KMS-11 (cell line): ENCODE data around the gene PCDHGC3.

ENCODE experiments used
- H2AFZ ChIP-seq: fragments of 200-600 bp; sonication (generic); 2 replicates; pipeline ENCODE4 v1.6.1; 2016; ENCODE audit warnings: antibody characterized with exemption, mixed run types, low read depth
- H3K27ac ChIP-seq: fragments of 200-600 bp; sonication (generic); 2 replicates; pipeline ENCODE4 v1.6.1; 2016; ENCODE audit warnings: mild to moderate bottlenecking, mixed run types
- H3K27me3 ChIP-seq: fragments of 200-600 bp; sonication (generic); 2 replicates; pipeline ENCODE4 v1.6.1; 2017; ENCODE audit warnings: mild to moderate bottlenecking, low read depth, mixed run types, moderate library complexity; ENCODE audit not compliant: insufficient read depth
- H3K36me3 ChIP-seq: fragments of 200-600 bp; sonication (generic); 2 replicates; pipeline ENCODE4 v1.6.1; 2017; ENCODE audit warnings: mild to moderate bottlenecking, mixed run types; ENCODE audit not compliant: insufficient read depth
- H3K4me1 ChIP-seq: fragments of 200-600 bp; sonication (generic); 2 replicates; pipeline ENCODE4 v1.6.1; 2016; ENCODE audit warnings: mild to moderate bottlenecking, low read depth, mixed run types; ENCODE audit not compliant: poor library complexity, severe bottlenecking
- H3K4me2 ChIP-seq: fragments of 200-600 bp; sonication (generic); 2 replicates; pipeline ENCODE4 v1.7.0; 2016; ENCODE audit warnings: mild to moderate bottlenecking, mixed run types
- H3K4me3 ChIP-seq: fragments of 200-600 bp; sonication (generic); IDR thresholded peaks from 2 replicates; pipeline ENCODE4 v1.6.1; 2017; ENCODE audit warnings: low read depth, low read length, mixed read lengths; ENCODE audit not compliant: insufficient read depth
- H3K79me2 ChIP-seq: fragments of 200-600 bp; sonication (generic); 2 replicates; pipeline ENCODE4 v1.6.1; 2016; ENCODE audit warnings: low read depth, mixed run types; ENCODE audit not compliant: insufficient read depth
- H3K9ac ChIP-seq: fragments of 200-600 bp; sonication (generic); 2 replicates; pipeline ENCODE4 v1.6.1; 2016; ENCODE audit warnings: mild to moderate bottlenecking, mixed run types
- H4K20me1 ChIP-seq: fragments of 200-600 bp; sonication (generic); 2 replicates; pipeline ENCODE4 v1.6.1; 2016; ENCODE audit warnings: mild to moderate bottlenecking, mixed run types; ENCODE audit not compliant: insufficient read depth
- CTCF ChIP-seq: fragments of 200-600 bp; sonication (generic); conservative IDR thresholded peaks from 2 replicates; pipeline ENCODE4 v1.6.1; 2017; ENCODE audit warnings: low read depth, mild to moderate bottlenecking, antibody characterized with exemption, low read length, moderate library complexity, mixed read lengths

Gene PCDHGC3

GRCh38 chr5:141515141-141515540 is 39.4 kb downstream of the PCDHGC3 start:
- no peak overlapping the region for H2AFZ ChIP-seq
- no peak overlapping the region for H3K9ac ChIP-seq
- no peaks in the 10 kb centered on the region; the same call in 1 of the 2 replicates for H3K36me3 ChIP-seq
- no peaks in the 10 kb centered on the region for H3K27me3 ChIP-seq
- no peaks in the 10 kb centered on the region for H4K20me1 ChIP-seq
- H3K27ac ChIP-seq = no peak overlapping the region
- H3K4me2 ChIP-seq = no peak overlapping the region
- no peak for TF ChIP-seq CTCF
- no peak overlapping the region for H3K4me3 ChIP-seq
- H3K4me1 ChIP-seq = no peaks in the 10 kb centered on the region
- no peaks in the 10 kb centered on the region for H3K79me2 ChIP-seq

DNA sequence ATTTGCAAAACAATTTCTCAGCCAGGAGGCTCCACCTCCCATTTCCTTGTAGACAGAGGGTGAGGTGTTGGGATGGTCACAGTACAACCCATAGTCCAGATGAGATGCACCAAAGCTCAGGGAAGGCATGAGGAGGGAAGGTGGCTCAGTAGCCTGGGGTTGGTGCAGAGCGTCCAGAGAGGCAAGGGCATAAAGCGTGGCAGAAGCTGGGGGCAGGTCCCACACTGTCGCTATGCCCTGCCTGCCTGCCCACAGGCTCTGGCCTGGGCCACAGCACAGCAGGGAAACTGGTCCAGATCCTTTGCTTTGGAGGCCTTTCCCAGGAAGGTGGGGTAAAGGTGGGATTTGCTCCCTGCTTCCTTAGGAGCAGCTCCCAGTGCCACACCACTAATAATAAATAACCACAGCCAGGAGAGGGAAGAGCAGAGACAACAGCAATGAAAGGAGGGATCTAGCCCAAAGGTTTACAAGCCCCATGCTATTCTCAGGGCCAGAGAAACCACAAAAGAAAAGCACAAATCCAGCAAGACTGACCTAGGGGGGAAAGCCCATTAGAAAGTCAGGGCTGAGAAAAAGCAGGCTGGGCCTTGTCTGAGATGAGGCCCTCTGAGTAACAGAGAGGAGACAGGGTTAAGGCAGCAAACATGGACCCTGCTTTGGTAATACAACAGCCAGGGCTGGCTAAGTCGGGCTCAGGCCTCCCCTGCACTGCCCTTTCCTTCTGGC is 40.3 kb downstream of the PCDHGC3 start:
- no peaks in the 10 kb centered on the region for H3K79me2 ChIP-seq
- no peak for TF ChIP-seq CTCF
- H3K4me3 ChIP-seq = no peak overlapping the region
- no peaks in the 10 kb centered on the region for H3K27me3 ChIP-seq
- no peaks in the 10 kb centered on the region for H4K20me1 ChIP-seq
- H3K36me3 ChIP-seq = no peaks in the 10 kb centered on the region; the same call in 1 of the 2 replicates
- H3K4me2 ChIP-seq = no peak overlapping the region
- H2AFZ ChIP-seq = no peak overlapping the region
- no peak overlapping the region for H3K27ac ChIP-seq
- H3K9ac ChIP-seq = no peak overlapping the region
- H3K4me1 ChIP-seq = no peaks in the 10 kb centered on the region

DNA sequence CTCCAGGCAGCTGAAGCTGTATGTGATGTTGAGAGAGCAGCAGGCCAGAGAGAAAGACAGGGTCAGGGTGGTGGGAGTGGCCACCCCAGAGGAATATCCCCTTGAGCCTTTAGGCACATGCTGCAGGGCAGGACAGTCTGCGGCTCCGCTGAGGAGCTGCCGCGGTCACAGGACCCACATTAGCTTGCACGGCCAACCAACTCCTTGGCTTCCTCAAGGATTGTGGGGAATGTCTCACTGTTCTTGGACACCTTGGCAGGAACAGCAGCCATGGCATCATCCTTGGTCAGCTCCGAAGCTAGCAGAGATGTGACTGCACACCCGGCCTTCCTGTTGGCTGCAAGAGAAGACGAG is 40.9 kb downstream of the PCDHGC3 start:
- Histone ChIP-seq H3K4me1 (no peaks in the 10 kb centered on the region), H4K20me1 (no peaks in the 10 kb centered on the region), H3K9ac (no peak overlapping the region), H3K27ac (no peak overlapping the region), H3K79me2 (no peaks in the 10 kb centered on the region), H3K4me3 (no peak overlapping the region), H2AFZ (no peak overlapping the region), H3K36me3 (no peaks in the 10 kb centered on the region; the same call in 1 of the 2 replicates), H3K4me2 (no peak overlapping the region), H3K27me3 (no peaks in the 10 kb centered on the region)
- no peak for TF ChIP-seq CTCF

DNA sequence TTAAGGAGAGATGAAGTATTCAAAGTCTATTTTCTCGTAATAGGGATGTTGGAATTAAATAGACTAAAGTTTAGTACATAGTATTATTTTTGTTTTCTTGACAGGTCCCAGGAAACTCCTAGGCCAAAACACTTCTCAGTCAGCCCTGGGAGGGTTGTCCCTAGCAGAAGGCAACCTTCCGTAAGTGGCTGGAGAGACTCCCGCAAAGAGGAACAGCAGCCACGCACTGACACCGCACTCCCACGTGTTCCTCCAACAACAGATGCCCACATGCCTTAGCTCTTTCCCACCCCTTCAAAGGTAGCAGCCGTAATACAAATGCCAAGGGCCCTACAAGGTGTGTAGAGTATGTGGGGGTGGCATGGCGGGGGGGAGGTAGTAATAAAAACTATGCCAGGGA is 41.5 kb downstream of the PCDHGC3 start:
- Histone ChIP-seq H2AFZ (no peak overlapping the region), H3K79me2 (no peaks in the 10 kb centered on the region), H3K4me1 (no peaks in the 10 kb centered on the region), H3K27ac (no peak overlapping the region), H3K9ac (no peak overlapping the region), H3K4me2 (no peak overlapping the region), H3K4me3 (no peak overlapping the region), H3K36me3 (no peaks in the 10 kb centered on the region; the same call in 1 of the 2 replicates), H3K27me3 (no peaks in the 10 kb centered on the region), H4K20me1 (no peaks in the 10 kb centered on the region)
- no peak for TF ChIP-seq CTCF
